KMS-11 (cell line): ENCODE results near the gene PVR.
A peak's percentile ranks its signal among the peaks of the same experiment; 100 is the strongest.

ENCODE experiments used
- H2AFZ ChIP-seq: fragments of 200-600 bp; sonication (generic); 2 replicates; pipeline ENCODE4 v1.6.1; 2016; ENCODE audit warnings: antibody characterized with exemption, mixed run types, low read depth
- H3K27ac ChIP-seq: fragments of 200-600 bp; sonication (generic); 2 replicates; pipeline ENCODE4 v1.6.1; 2016; ENCODE audit warnings: mild to moderate bottlenecking, mixed run types
- H3K27me3 ChIP-seq: fragments of 200-600 bp; sonication (generic); 2 replicates; pipeline ENCODE4 v1.6.1; 2017; ENCODE audit warnings: mild to moderate bottlenecking, low read depth, mixed run types, moderate library complexity; ENCODE audit not compliant: insufficient read depth
- H3K36me3 ChIP-seq: fragments of 200-600 bp; sonication (generic); 2 replicates; pipeline ENCODE4 v1.6.1; 2017; ENCODE audit warnings: mild to moderate bottlenecking, mixed run types; ENCODE audit not compliant: insufficient read depth
- H3K4me1 ChIP-seq: fragments of 200-600 bp; sonication (generic); 2 replicates; pipeline ENCODE4 v1.6.1; 2016; ENCODE audit warnings: mild to moderate bottlenecking, low read depth, mixed run types; ENCODE audit not compliant: poor library complexity, severe bottlenecking
- H3K4me2 ChIP-seq: fragments of 200-600 bp; sonication (generic); 2 replicates; pipeline ENCODE4 v1.7.0; 2016; ENCODE audit warnings: mild to moderate bottlenecking, mixed run types
- H3K4me3 ChIP-seq: fragments of 200-600 bp; sonication (generic); IDR thresholded peaks from 2 replicates; pipeline ENCODE4 v1.6.1; 2017; ENCODE audit warnings: low read depth, low read length, mixed read lengths; ENCODE audit not compliant: insufficient read depth
- H3K79me2 ChIP-seq: fragments of 200-600 bp; sonication (generic); 2 replicates; pipeline ENCODE4 v1.6.1; 2016; ENCODE audit warnings: low read depth, mixed run types; ENCODE audit not compliant: insufficient read depth
- H3K9ac ChIP-seq: fragments of 200-600 bp; sonication (generic); 2 replicates; pipeline ENCODE4 v1.6.1; 2016; ENCODE audit warnings: mild to moderate bottlenecking, mixed run types
- H4K20me1 ChIP-seq: fragments of 200-600 bp; sonication (generic); 2 replicates; pipeline ENCODE4 v1.6.1; 2016; ENCODE audit warnings: mild to moderate bottlenecking, mixed run types; ENCODE audit not compliant: insufficient read depth
- TF ChIP-seq, protein P1 (sequence below): fragments of 200-600 bp; sonication (generic); conservative IDR thresholded peaks from 2 replicates; pipeline ENCODE4 v1.6.1; 2017; ENCODE audit warnings: low read depth, mild to moderate bottlenecking, antibody characterized with exemption, low read length, moderate library complexity, mixed read lengths

Gene PVR

DNA sequence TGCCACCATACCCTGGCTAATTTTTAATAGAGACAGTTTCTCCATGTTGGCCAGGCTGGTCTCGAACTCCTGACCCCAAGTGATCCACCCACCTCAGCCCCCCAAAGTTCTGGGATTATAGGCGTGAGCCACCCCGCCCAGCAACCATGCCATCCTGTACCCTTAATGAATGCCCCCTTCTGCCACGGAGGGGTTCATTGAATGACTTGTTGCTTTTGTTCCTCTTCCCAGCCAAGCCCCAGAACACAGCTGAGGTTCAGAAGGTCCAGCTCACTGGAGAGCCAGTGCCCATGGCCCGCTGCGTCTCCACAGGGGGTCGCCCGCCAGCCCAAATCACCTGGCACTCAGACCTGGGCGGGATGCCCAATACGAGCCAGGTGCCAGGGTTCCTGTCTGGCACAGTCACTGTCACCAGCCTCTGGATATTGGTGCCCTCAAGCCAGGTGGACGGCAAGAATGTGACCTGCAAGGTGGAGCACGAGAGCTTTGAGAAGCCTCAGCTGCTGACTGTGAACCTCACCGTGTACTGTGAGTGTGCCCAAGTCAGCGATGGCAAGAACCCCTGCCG lies 6.0 kb downstream of the PVR start:
- no peak overlapping the region for H3K9ac ChIP-seq
- H3K36me3 ChIP-seq = no peaks in the 10 kb centered on the region
- no peak overlapping the region for H3K4me3 ChIP-seq
- H2AFZ ChIP-seq = no peak overlapping the region
- TF ChIP-seq, protein P1, sequence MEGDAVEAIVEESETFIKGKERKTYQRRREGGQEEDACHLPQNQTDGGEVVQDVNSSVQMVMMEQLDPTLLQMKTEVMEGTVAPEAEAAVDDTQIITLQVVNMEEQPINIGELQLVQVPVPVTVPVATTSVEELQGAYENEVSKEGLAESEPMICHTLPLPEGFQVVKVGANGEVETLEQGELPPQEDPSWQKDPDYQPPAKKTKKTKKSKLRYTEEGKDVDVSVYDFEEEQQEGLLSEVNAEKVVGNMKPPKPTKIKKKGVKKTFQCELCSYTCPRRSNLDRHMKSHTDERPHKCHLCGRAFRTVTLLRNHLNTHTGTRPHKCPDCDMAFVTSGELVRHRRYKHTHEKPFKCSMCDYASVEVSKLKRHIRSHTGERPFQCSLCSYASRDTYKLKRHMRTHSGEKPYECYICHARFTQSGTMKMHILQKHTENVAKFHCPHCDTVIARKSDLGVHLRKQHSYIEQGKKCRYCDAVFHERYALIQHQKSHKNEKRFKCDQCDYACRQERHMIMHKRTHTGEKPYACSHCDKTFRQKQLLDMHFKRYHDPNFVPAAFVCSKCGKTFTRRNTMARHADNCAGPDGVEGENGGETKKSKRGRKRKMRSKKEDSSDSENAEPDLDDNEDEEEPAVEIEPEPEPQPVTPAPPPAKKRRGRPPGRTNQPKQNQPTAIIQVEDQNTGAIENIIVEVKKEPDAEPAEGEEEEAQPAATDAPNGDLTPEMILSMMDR = no peak
- peaks cover 11% of the 10 kb centered on the region for H3K4me1 ChIP-seq
- H3K79me2 ChIP-seq = no peaks in the 10 kb centered on the region
- no peaks in the 10 kb centered on the region for H3K27me3 ChIP-seq
- no peaks in the 10 kb centered on the region for H4K20me1 ChIP-seq
- no peak overlapping the region for H3K27ac ChIP-seq
- H3K4me2 ChIP-seq = no peak overlapping the region

DNA sequence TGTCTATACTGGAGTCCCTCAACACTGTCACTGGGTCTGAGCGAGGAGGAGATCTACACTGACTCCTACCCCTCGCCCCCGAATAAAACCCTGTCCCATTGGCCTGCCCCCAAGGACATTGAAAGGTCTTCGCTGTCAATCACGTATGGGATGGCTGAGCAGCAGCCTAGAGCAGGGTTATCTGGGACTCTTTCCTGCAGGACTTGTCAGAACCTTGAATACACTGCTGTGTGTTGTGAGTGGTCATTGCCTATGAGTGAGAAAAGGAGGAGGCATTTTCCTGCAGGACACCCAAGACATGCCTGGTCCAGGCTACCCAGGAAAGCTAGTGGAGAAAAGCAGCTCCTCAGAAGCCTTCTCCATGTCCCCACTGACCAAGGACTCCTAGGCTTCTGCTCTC lies 9.6 kb downstream of the PVR start:
- H3K79me2 ChIP-seq = no peaks in the 10 kb centered on the region
- H3K9ac ChIP-seq = no peak overlapping the region
- H3K4me2 ChIP-seq = no peak overlapping the region
- peaks cover 28% of the 10 kb centered on the region for H3K4me1 ChIP-seq
- H3K4me3 ChIP-seq = no peak overlapping the region
- no peaks in the 10 kb centered on the region for H3K36me3 ChIP-seq
- no peak overlapping the region for H2AFZ ChIP-seq
- no peak overlapping the region for H3K27ac ChIP-seq
- H4K20me1 ChIP-seq = no peaks in the 10 kb centered on the region
- H3K27me3 ChIP-seq = no peaks in the 10 kb centered on the region; the same call in 1 of the 2 replicates
- TF ChIP-seq, protein P1 = no peak

DNA sequence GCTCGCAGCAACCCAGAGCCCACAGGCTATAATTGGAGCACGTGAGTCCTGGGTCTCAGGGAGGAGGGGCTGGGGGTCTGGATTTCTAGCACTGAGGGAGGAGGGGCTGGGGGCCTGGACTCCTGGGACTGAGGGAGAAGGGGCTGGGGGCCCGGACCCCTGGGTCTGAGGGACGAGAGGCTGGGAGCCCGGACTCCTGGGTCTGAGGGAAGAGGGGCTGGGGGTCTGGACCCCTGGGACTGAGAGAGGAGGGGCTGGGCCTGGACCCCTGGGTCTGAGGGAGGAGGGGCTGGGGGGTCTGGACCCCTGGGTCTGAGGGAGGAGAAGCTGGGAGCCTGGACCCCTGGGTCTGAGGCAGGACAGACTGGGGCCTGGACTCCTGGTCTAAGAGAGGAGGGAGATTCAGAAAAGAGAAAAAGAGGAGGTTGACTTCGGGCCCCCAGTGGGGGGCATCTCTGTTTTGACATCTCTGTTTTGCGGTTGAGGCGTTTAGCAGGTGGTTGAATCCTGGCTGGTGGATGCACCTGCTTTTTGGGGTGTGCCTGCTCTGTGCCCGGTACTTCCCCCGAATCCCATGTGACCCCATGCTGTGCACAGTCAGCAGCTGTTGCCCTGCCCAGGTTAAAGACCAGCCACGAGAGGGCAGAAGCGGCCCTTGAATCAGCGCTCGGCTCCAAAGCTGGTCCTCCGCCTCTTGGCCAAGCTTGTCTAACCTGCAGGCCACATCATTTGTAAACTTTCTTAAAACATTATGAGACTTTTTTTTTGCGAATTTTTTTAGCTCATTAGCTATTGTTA lies 10.5 kb downstream of the PVR start:
- H3K4me3 ChIP-seq = no peak overlapping the region
- H3K36me3 ChIP-seq = no peaks in the 10 kb centered on the region
- H3K9ac ChIP-seq = peak overlapping the region; percentile 28; the same call in 1 of the 2 replicates
- H3K79me2 ChIP-seq = no peaks in the 10 kb centered on the region
- TF ChIP-seq, protein P1 = peak; percentile 79
- no peaks in the 10 kb centered on the region for H4K20me1 ChIP-seq
- H3K27me3 ChIP-seq = no peaks in the 10 kb centered on the region; the same call in 1 of the 2 replicates
- H2AFZ ChIP-seq = peak overlapping the region; percentile 35; the same call in 1 of the 2 replicates
- H3K4me1 ChIP-seq = peaks cover 28% of the 10 kb centered on the region
- peak overlapping the region; percentile 77 for H3K4me2 ChIP-seq
- H3K27ac ChIP-seq = 0 out of 2 replicates have a peak overlapping the region, but pooled peaks have one; percentile 18

DNA sequence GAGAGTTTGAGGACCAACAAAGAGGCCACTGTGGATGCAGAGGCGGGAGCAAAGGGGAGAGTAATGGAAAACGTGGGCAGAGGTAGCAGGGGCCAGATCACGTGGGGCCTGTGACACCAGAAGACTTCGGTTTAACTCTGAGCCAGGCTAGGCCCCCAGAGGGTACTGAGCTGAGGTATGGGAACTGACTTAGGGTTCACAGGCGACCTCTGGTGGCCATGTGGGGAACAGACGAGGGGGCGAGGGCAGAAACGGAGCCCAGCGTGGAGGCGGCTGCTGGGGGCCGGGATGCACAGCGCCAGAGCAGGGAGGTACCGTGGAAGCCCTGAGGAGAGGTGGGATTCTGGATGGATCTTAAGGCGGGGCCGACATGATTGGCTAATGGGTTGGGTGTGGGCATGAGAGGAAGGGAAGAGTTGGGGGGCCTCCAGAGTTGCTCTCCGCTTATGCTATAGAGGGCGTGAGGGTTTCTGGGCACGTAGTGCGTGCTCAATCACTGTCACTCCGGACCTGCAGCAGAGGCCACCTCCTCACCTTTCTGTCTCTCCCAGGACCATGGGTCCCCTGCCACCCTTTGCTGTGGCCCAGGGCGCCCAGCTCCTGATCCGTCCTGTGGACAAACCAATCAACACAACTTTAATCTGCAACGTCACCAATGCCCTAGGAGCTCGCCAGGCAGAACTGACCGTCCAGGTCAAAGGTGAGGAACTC lies 13.7 kb downstream of the PVR start:
- Histone ChIP-seq H2AFZ (peak overlapping the region; percentile 26; the same call in 1 of the 2 replicates), H3K36me3 (no peaks in the 10 kb centered on the region), H3K27ac (no peak overlapping the region), H3K4me2 (peak overlapping the region; percentile 38; the same call in 1 of the 2 replicates), H3K9ac (no peak overlapping the region), H3K4me3 (no peak overlapping the region), H4K20me1 (no peaks in the 10 kb centered on the region), H3K4me1 (peaks cover 28% of the 10 kb centered on the region), H3K27me3 (no peaks in the 10 kb centered on the region; the same call in 1 of the 2 replicates), H3K79me2 (no peaks in the 10 kb centered on the region)
- TF ChIP-seq, protein P1 = peak; percentile 94
